GM21528 (cell line): Measurements from ENCODE around the gene DNAH8.

Experiments
- ATAC-seq: cut with Tn5 transposase; IDR thresholded peaks from one replicate; pipeline ENCODE4 v1.9.1; 2021; ENCODE audit warnings: mild to moderate bottlenecking, moderate library complexity; ENCODE audit not compliant: unreplicated experiment, low FRiP score

Gene DNAH8

DNA sequence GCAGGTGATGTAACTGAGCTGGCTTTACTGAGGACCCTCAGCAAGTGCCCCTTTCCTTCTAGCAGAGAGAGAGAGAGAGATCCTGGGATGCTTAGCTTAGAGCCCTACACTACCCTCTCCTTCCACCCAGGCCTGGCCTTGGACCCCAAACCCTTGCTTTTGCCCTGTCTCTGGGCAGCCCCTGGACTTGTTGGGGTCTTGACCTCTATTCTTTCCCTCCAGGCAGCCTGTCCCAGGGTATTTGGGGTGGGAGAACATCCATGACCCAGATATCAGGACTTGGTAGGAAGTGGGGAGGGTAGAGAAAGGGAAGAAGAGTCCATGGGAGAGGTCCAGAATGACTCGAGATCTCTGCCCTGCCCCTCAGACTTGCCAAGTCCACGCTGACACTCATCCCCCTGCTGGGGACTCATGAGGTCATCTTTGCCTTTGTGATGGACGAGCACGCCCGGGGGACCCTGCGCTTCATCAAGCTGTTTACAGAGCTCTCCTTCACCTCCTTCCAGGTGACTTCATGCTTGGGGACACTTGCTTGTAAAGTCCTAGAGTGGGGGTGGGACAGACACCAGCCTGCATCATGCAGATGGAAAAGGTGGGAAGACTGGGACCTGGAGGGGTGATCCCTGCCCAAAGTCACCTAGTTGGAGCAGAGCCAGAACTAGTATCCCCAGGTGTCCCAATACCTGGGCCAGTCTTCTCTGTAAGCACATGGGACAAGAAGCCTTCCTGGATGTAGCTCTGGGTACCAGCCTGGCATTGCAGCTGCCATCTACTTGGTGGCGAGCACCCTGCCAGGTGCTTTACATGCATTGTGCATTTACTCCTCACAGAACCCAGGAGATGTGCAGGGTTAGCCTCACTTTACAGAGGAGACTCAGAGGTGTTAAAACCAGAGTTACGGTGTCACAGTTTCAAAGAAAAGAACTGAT, 364.4 kb downstream of the DNAH8 start:
- no peak for ATAC-seq
